Brain microvascular endothelial cell (primary cell): ENCODE measurements around the gene TTL.

Experiments used
- DNase-seq: peaks from one replicate; pipeline ENCODE4 v3.0.0-alpha.2; 2020
- H3K27ac ChIP-seq: fragments of 250-450 bp; sonication (Bioruptor Pico); 2 replicates; pipeline ENCODE4 v1.5.1; 2020; ENCODE audit warnings: mild to moderate bottlenecking, moderate library complexity
- H3K27me3 ChIP-seq: fragments of 250-450 bp; sonication (Bioruptor Pico); replicated peaks from 2 replicates; pipeline ENCODE4 v1.5.1; 2020; ENCODE audit warnings: mild to moderate bottlenecking
- H3K36me3 ChIP-seq: fragments of 250-450 bp; sonication (Bioruptor Pico); replicated peaks from 2 replicates; pipeline ENCODE4 v1.5.1; 2020; ENCODE audit warnings: mild to moderate bottlenecking
- H3K4me3 ChIP-seq: 2 replicates; pipeline ENCODE4 v1.5.1; 2011; ENCODE audit warnings: low read depth, mild to moderate bottlenecking, control low read depth, low read length, moderate library complexity
- in situ Hi-C: cut with HindIII; loops from 2 replicates; pipeline ENCODE4 v1.10.0; 2017; ENCODE audit warnings: low sequenced_read_pairs, low pct_ligation_motif_present
- TF ChIP-seq, protein P1 (sequence below): IDR thresholded peaks from 2 replicates; pipeline ENCODE4 v1.5.1; 2011; ENCODE audit warnings: low read depth, mild to moderate bottlenecking, moderate library complexity, low read length, control low read depth, inconsistent platforms; ENCODE audit errors: missing control alignments

Gene TTL

DNA sequence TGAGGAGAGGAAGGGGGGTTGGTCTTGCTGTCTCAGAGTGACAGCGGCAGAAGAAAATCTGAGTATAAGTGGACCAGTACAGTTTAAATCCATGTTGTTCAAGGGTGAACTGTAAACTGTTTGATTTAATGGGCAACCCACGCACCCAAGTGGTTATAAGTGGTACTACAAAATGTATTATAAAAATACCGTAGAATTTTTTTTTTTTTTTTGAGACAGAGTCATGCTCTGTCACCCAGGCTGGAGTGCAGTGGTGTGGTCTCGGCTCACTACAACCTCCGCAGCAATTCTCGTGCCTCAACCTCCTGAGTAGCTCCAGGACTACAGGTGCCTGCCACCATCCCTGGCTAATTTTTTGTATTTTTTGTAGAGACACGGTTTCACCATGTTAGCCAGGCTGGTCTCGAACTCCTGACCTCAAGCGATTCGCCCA, 100.4 kb downstream of the TTL start:
- no peaks in the 10 kb centered on the region for H3K36me3 ChIP-seq
- TF ChIP-seq, protein P1, sequence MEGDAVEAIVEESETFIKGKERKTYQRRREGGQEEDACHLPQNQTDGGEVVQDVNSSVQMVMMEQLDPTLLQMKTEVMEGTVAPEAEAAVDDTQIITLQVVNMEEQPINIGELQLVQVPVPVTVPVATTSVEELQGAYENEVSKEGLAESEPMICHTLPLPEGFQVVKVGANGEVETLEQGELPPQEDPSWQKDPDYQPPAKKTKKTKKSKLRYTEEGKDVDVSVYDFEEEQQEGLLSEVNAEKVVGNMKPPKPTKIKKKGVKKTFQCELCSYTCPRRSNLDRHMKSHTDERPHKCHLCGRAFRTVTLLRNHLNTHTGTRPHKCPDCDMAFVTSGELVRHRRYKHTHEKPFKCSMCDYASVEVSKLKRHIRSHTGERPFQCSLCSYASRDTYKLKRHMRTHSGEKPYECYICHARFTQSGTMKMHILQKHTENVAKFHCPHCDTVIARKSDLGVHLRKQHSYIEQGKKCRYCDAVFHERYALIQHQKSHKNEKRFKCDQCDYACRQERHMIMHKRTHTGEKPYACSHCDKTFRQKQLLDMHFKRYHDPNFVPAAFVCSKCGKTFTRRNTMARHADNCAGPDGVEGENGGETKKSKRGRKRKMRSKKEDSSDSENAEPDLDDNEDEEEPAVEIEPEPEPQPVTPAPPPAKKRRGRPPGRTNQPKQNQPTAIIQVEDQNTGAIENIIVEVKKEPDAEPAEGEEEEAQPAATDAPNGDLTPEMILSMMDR, result peak; percentile 47
- DNase-seq, result peak; percentile 54
- in situ Hi-C loops, result no loop called here
- no peaks in the 10 kb centered on the region for H3K27me3 ChIP-seq
- H3K27ac ChIP-seq, result no peak overlapping the region
- no peak overlapping the region for H3K4me3 ChIP-seq

DNA sequence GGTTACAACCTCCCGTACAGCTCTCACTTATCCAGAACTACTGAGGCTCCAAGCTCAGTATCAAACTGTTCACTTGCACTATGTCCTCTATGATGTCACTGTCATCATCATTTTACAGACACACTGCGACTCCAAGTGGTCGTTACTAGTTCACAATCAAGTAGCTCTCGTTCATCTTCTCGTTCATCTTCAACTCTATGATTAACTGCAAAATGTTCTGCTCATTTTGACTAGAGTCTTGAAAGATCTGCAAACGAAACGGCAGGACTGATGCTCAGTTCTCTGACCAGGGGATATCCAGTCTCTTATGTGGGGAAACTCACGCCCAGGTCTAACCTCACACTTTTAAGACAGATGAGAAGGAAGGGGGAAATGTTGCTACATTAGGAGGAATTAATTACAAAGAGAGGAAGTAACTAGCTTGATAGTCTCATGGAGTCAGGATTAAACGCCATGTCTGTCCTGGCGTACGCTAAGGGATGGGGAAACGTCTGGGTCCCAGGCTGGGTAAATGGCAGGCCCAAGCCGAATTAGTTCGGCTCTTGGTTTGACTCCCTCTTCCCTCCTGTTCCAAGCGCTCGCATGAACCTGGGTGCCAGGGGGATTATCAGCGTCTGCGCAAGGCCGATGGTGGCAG, 101.7 kb downstream of the TTL start:
- in situ Hi-C loops, result no loop called here
- TF ChIP-seq, protein P1, result no peak

DNA sequence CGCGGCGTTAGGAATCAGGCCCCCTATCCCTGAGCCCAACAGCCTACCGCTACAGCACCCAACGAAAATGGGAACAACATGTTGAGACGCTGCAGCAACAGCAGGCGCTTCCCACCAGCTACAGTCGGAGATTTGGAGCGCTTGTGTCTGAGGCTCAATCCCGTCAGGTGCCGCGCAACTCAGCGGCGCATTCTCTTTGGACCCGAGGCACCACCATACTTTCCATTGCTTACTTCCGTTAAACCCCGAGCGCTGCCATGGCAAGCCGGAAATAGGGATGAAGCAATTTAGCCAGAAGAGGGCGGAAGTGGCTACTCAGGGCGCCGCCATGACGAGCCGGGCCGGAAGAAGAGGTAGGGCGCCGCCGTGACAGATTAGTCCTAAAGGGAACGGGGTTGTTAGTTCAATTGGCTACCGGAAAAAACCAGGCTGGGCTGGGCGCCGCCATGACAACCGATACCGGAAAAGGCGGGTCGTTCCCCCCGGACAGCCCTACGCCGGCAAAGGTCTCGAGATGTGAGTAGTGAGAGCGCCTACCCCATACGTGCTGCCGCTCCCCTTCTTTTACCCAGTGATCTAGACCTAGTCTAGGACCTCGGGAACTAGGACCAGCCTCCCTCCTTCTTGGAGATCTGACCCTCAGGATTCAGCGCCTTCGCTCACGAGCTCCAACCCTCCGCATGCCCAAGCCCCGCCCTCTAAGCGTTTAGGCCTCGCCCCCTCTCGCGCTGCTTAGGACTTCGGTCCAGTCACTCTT, 102.4 kb downstream of the TTL start, which contains the start of gene CHCHD5:
CHCHD5 (plus strand) TSS at position 476 of the 757 bp plus-strand sequence; CDS start at position 515, 39 bp downstream.
- H3K27me3 ChIP-seq, result no peaks in the 10 kb centered on the region
- in situ Hi-C loops, result no loop called here
- no peaks in the 10 kb centered on the region for H3K36me3 ChIP-seq
- H3K4me3 ChIP-seq, result peak within 1 kb of the TSS; percentile 90
- peak; percentile 95 for DNase-seq
- peak within 1 kb of the TSS; percentile 95 for H3K27ac ChIP-seq
- TF ChIP-seq, protein P1, result peak; percentile 21

More for the DNA sequence above, 101.7 kb downstream of the TTL start:
- peak overlapping the region; percentile 95 for H3K27ac ChIP-seq
- H3K4me3 ChIP-seq, result peak overlapping the region; percentile 90
- no peaks in the 10 kb centered on the region for H3K36me3 ChIP-seq
- no peaks in the 10 kb centered on the region for H3K27me3 ChIP-seq
- DNase-seq, result no peak

DNA sequence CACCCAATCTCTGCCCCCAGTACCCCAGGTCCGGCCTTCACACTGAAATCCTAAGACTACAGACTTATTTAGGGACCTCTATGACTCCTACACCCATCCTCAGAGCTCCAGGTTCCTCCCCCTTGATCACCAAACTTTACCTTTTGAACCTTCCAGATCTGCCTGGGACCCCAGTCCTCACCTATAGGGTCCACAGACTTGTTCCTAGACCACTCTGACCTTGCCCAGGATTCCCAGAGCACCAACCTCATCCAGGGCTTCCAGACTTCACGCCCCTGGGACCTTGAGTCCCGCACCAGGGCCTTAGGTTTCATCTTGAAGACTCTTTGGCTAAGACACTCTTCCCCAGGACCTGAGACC, 102.9 kb downstream of the TTL start:
- in situ Hi-C loops, result no loop called here
- no peak for DNase-seq
- TF ChIP-seq, protein P1, result no peak

DNA sequence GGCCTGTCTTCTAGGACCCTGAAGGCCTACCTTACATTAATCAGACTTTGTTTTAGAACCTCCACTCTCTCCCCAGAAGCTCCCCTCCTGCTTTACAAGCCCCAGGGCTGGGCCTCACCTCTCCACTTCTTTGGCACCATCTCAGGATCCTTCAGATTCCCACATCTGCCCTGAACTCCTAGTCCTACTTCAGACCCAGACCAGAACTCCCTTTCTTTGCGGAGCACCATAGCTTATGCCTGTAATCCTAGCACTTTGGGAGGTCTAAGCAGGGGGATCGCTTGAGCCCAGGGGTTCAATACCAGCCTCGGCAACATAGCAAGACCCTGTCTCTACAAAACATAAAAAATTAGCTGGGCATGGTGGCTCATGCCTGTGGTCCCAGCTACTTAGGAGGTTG, 103.4 kb downstream of the TTL start:
- DNase-seq, result no peak
- H3K27ac ChIP-seq, result no peak overlapping the region
- H3K36me3 ChIP-seq, result no peaks in the 10 kb centered on the region
- no peaks in the 10 kb centered on the region for H3K27me3 ChIP-seq
- in situ Hi-C loops, result no loop called here
- TF ChIP-seq, protein P1, result no peak
- peak overlapping the region; percentile 90 for H3K4me3 ChIP-seq

More for the DNA sequence above, 102.9 kb downstream of the TTL start:
- H3K27ac ChIP-seq, result peak overlapping the region; percentile 95
- H3K36me3 ChIP-seq, result no peaks in the 10 kb centered on the region
- no peaks in the 10 kb centered on the region for H3K27me3 ChIP-seq
- H3K4me3 ChIP-seq, result peak overlapping the region; percentile 90
